ENCODE results near the gene SULT4A1. TPM values are rescaled to one million over a fixed set of nuclear protein-coding genes. Genes with fewer than 3 reads are reported as not detected.

SULT4A1 gene
- polyA plus RNA-seq, 1 of the 3 experiments (the other 2 are of a cell fraction) = 3.9 TPM

DNA sequence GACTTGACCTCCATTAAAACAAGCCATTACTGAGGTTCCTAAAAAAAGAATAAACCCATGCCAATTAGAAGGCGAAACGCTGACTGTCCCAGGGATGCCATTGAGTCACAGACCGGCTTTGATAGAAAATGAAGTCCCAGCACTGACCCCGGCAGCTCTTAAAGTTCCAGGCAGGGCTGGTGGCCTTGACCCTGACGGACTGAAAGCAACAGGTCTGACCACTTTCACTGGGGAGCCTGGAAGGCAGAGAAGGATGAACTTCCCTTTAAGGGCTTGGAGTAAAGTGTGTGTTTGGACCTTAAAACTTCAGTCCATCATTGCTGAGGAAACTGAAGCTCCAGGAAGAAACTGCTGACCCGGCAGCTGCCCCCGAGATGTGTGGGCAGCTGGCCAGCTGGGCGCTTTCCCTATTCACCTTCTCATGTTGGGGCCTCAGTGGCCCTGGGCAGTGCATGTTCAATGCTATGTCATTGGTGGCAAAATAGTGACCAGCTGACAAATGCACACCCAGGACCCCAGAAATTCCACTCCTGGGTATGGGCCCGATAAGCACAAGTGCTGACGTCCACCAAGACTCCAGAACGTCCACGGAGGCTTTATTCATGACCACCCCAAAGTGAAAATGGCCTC is 31.3 kb downstream of the SULT4A1 start:
- Histone ChIP-seq H3K4me1 (ENCODE audit: control insufficient read depth in 1 of 2, insufficient read depth in 2 of 2, low read depth in 1 of 2, low read length in 1 of 2) (peaks cover 0 to 34% of the 10 kb centered on the region in 2 experiments; a peak in 2 of 4 replicates), H3K9ac (no peak overlapping the region), H3K27me3 (ENCODE audit: insufficient read depth) (no peaks in the 10 kb centered on the region), H3F3A (replicated peaks; ENCODE audit: insufficient read depth) (peaks cover 5% of the 10 kb centered on the region), H2AFZ (ENCODE audit: low read depth) (no peak overlapping the region), H3K4me3 (ENCODE audit: low read depth in 2 of 2, low read length in 1 of 2) (no peak overlapping the region), H3K9me3 (no peaks in the 10 kb centered on the region), H3K79me2 (ENCODE audit: insufficient read depth) (no peaks in the 10 kb centered on the region), H3K4me2 (no peak overlapping the region), H3K27ac (ENCODE audit: low read depth in 2 of 2, low read length in 1 of 2) (no peak overlapping the region), H3K36me3 (replicated peaks in 1 of 2; ENCODE audit: control insufficient read depth in 1 of 2, insufficient read depth in 2 of 2, low read length in 1 of 2) (no peaks in the 10 kb centered on the region), H4K20me1 (ENCODE audit: insufficient read depth) (no peaks in the 10 kb centered on the region), H3K9me2 (no peaks in the 10 kb centered on the region)
- ChIA-PET CTCF (interaction anchor here (1.0 to 2.5 kb wide), 3 partner anchors 18 to 557 kb away, joined by 3 to 15 read pairs (median 4); no protein-coding TSS in a partner anchor), POLR2A (interaction anchor here (0.8 kb wide), 1 partner anchor 12 kb away, joined by 3 read pairs; no protein-coding TSS in a partner anchor)
- TF ChIP-seq ZBTB33 (IDR thresholded peaks at IDR 0.05; ENCODE audit: borderline replicate concordance, low read depth) (no peak), IRF3 (IDR thresholded peaks at IDR 0.05; ENCODE audit: low read depth, low read length) (no peak), SIN3A (IDR thresholded peaks at IDR 0.05; ENCODE audit: borderline replicate concordance, low read depth, low read length) (no peak), GABPA (IDR thresholded peaks at IDR 0.05; ENCODE audit: low read depth) (no peak), JUND (IDR thresholded peaks at IDR 0.05) (no peak), NFIC (IDR thresholded peaks at IDR 0.05; ENCODE audit: borderline replicate concordance) (no peak), MEF2A (IDR thresholded peaks at IDR 0.05; ENCODE audit: borderline replicate concordance, low read depth) (no peak)
- TF ChIP-seq, protein P1, sequence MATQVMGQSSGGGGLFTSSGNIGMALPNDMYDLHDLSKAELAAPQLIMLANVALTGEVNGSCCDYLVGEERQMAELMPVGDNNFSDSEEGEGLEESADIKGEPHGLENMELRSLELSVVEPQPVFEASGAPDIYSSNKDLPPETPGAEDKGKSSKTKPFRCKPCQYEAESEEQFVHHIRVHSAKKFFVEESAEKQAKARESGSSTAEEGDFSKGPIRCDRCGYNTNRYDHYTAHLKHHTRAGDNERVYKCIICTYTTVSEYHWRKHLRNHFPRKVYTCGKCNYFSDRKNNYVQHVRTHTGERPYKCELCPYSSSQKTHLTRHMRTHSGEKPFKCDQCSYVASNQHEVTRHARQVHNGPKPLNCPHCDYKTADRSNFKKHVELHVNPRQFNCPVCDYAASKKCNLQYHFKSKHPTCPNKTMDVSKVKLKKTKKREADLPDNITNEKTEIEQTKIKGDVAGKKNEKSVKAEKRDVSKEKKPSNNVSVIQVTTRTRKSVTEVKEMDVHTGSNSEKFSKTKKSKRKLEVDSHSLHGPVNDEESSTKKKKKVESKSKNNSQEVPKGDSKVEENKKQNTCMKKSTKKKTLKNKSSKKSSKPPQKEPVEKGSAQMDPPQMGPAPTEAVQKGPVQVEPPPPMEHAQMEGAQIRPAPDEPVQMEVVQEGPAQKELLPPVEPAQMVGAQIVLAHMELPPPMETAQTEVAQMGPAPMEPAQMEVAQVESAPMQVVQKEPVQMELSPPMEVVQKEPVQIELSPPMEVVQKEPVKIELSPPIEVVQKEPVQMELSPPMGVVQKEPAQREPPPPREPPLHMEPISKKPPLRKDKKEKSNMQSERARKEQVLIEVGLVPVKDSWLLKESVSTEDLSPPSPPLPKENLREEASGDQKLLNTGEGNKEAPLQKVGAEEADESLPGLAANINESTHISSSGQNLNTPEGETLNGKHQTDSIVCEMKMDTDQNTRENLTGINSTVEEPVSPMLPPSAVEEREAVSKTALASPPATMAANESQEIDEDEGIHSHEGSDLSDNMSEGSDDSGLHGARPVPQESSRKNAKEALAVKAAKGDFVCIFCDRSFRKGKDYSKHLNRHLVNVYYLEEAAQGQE (IDR thresholded peaks at IDR 0.05; ENCODE audit: low read depth, low read length) = no peak
- TF ChIP-seq, protein P2, sequence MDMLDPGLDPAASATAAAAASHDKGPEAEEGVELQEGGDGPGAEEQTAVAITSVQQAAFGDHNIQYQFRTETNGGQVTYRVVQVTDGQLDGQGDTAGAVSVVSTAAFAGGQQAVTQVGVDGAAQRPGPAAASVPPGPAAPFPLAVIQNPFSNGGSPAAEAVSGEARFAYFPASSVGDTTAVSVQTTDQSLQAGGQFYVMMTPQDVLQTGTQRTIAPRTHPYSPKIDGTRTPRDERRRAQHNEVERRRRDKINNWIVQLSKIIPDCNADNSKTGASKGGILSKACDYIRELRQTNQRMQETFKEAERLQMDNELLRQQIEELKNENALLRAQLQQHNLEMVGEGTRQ (IDR thresholded peaks at IDR 0.05; ENCODE audit: borderline replicate concordance, low read depth, low read length) = no peak
- TF ChIP-seq, protein P3, sequence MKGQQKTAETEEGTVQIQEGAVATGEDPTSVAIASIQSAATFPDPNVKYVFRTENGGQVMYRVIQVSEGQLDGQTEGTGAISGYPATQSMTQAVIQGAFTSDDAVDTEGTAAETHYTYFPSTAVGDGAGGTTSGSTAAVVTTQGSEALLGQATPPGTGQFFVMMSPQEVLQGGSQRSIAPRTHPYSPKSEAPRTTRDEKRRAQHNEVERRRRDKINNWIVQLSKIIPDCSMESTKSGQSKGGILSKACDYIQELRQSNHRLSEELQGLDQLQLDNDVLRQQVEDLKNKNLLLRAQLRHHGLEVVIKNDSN (IDR thresholded peaks at IDR 0.05; ENCODE audit: borderline replicate concordance, low read depth) = no peak
- TF ChIP-seq, protein P4, sequence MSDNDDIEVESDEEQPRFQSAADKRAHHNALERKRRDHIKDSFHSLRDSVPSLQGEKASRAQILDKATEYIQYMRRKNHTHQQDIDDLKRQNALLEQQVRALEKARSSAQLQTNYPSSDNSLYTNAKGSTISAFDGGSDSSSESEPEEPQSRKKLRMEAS (IDR thresholded peaks at IDR 0.05; ENCODE audit: low read depth) = no peak
- no peak for DNase-seq
- 95% methylated on average over 5 of the region's 12 CpGs for WGBS (ENCODE audit: low lambda C conversion rate)

Data from SK-N-SH (cell line).